Pons (tissue), 1 donor: ENCODE results near the gene MRNIP.
A peak's percentile ranks its signal among the peaks of the same experiment; 100 is the strongest.

Experiments
- DNase-seq: peaks from one replicate; pipeline ENCODE4 v3.0.0-alpha.2; 2016; ENCODE audit warnings: low spot score

The MRNIP gene, protein sequence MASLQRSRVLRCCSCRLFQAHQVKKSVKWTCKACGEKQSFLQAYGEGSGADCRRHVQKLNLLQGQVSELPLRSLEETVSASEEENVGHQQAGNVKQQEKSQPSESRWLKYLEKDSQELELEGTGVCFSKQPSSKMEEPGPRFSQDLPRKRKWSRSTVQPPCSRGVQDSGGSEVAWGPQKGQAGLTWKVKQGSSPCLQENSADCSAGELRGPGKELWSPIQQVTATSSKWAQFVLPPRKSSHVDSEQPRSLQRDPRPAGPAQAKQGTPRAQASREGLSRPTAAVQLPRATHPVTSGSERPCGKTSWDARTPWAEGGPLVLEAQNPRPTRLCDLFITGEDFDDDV

DNA sequence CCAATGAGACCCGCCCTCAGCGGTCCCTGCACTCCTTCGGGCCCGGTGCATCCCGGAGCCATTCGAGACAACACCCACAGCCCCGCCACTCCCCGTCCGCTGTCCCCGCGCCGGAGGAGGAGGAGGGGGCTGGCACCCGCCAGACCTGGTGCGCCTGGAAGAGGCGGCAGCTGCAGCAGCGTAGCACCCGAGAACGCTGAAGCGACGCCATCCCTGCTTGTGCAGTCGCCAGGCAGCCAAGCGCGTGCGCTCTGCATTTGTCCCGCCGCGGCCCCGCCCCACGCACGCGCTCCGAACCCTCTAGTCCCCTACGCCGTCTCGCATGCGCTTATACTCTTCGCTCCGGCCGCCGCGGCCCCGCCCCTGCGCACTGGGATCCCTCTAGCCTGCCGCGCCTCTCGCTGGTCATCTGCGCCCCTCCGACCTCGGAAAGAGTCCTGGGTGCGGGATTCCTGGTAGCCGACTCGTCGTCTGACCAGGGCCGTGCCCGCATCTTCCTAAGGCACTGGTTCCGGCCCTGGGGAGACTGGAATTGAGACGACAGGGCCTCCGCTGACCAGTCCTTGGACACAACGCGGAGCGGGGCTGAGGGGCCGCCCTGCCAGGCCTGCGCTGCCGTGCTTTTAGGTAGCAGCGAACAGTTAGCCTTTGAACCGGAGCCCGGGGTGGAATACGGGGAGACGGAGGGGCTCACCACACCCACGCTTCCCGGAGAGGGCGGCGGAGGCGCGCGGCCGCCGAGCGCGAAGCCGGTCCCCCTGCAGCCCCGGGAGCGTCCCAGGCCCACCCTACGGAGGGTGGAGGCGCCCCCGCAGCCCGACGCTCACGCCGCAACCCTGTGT is at the start of gene MRNIP:
Gene MRNIP (minus strand): TSS at position 232 of the 842 bp plus-strand sequence. CDS start 21 bp downstream, at position 211.
- DNase-seq, result peak; percentile 94

DNA sequence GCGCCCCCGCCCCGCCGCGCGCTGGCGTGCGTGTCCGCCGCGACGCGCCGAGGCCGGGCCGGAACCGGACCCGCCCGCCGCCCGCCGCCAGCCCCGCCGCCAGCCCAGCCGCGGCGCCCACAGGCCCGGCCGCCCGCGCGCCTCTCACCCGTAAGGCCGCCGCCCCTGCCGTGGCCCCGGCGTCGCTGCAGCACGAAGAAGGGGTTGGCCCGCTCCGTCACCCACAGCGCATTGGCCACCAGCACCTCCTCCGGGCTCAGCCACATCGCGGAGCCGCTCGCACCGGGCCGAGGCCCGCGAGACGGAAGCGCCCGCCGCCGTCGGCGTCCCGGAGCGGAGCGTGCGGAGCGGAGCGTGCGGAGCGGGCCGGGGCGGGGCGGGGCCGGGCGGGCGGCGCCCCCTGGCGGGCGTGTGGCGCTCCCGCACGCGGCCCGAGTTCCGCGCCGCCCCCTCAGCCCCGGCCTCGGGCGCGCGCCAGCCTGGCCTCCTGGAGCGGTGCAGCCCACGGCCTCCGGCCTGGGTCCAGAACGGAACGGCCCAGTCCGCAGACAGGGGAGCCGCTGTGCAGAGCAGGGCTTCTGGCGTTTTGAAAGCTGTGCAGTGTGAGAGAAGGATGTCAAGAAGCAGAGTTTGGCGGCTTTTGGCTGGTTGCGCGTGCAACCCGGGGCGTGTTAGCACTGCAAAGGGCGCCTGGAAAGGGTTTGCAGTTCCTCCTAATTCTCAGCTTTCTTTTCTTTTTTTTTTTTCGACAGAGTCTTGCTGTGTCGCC is 49.1 kb upstream of the MRNIP start, which contains the start of gene TBC1D9B:
Gene TBC1D9B (minus strand): TSS at position 342 of the 769 bp plus-strand sequence. CDS start 76 bp downstream, at position 266.
- peak; percentile 37 for DNase-seq

DNA sequence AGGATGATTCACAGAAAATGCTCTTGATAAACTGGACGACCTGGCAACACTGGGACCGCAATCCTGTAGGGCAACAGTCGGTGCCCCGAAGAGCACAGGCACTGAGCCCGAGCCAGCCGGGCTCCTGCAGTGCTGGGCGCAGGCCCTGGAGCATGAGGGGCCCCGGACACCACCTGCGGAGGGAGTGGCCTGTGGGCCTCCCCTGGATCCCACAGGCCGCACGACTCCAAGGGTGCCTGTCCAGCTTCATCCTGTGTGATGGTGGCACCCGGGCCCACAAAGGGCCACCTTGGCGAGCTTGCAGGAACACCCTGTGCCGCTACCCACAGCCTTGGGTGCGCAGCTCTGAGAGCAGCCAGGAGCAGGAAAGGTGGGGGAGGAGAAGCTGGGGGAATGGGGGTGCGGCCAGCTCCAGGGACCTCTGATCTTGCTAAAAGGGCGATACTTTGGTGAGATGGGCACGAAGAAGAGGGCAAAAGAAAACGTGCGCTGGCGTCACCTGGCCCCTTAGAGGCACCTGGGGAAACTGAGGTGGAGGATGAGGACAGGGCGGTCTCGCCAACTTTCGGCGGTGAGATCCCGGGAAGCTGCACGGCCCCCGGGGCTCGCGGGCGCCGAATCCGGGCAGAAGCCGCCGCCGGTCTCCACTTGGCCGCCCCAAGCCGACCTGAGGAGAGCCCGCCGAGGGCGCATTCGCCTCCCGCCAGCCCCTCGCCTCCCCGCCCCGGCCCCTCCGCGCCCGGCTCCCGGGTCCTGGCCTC is 48.4 kb upstream of the MRNIP start:
- no peak for DNase-seq

DNA sequence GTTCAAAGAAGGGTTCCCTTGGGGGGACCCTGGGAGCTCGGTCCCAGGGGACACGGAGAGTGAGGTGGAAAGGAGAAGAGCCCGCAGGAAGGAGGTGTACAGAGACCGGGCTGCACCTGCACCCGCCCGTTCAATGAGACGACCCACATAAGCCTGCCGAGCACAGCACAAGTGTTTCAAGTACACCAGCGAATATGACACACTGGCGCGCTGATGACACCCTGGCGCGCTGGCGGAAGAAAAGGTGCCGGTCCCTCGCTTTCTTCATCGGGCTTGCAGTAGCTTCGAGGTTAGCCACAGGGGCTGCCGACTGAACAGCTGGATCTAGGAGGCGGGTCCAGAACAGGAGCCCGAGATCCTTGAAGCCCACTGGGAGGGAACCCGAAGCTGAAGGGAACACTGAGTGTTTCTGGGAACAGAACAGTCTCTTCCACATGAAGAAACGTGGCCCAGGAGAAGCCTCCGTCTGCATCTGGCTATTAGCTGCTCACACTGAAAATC is 47.7 kb upstream of the MRNIP start:
- DNase-seq, result no peak

DNA sequence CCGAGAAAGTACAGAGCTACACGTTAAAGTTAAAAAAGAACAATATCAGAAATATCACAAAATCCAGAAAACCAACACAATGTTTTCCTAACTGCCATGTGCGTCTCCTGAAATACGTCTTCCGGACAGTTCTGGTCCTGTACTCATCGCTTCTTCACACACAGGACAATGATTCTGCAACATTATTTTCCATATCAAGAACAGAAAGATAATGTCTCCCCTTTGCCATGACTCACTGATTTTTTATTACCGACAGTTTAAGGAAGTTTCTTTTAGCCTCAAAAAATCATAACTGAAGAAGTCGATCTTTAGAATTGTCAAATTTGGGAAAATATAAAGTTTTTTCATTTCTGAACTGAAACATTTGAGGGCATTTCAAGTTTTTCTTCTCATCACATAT is 46.5 kb upstream of the MRNIP start:
- DNase-seq, result no peak

DNA sequence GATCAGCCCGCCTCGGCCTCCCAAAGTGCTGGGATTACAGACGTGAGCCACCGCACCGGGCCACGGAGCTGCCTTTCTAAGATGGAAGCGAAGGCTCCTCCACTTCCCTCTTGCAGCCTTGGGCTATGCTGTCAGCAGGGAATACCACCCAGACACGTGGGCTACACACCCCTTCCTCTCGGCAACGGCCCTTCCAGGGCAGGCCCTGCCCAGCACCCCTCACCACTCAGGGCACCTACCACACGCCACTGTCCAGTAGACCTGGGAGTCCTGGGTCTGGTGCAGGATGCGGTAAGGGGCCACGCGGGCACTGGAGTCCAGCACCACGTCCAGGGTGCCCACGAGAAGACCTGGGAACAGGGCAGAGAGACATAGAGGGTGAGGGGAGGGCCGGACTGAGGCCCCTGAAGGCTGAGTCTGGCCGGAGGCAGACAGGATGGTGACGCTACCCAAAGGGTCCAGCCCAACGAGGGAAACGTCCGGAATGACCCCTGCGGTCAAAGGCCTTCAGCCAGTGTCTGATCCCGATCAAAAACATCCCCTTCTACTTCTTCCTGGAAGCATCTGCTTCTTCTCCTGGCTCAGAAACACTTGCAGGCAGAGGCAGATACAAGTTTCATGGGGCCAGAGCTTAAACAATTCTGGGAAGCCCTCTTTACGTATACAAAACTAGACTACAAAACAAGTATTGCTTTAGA is 46.0 kb upstream of the MRNIP start:
- DNase-seq, result no peak

DNA sequence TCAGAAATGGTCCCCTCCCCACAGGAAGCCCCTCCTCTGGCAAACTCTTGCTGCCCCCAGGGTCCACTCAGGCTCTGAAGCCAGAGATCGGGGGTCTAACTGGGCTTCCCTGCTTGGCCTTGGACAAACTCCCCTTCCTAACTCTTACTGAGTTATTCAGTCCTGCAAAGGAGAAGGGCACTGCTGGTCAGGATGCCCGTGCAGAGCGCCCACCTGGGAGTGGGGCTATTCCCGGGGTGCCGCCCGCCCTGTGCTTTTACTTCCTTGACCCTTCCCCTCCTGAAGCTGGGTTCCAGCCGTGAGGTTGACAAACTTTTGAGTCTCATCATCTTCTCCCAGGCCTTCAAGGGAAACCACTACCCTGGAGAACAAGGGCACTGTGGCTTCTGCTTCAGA is 44.1 kb upstream of the MRNIP start:
- DNase-seq, result no peak

DNA sequence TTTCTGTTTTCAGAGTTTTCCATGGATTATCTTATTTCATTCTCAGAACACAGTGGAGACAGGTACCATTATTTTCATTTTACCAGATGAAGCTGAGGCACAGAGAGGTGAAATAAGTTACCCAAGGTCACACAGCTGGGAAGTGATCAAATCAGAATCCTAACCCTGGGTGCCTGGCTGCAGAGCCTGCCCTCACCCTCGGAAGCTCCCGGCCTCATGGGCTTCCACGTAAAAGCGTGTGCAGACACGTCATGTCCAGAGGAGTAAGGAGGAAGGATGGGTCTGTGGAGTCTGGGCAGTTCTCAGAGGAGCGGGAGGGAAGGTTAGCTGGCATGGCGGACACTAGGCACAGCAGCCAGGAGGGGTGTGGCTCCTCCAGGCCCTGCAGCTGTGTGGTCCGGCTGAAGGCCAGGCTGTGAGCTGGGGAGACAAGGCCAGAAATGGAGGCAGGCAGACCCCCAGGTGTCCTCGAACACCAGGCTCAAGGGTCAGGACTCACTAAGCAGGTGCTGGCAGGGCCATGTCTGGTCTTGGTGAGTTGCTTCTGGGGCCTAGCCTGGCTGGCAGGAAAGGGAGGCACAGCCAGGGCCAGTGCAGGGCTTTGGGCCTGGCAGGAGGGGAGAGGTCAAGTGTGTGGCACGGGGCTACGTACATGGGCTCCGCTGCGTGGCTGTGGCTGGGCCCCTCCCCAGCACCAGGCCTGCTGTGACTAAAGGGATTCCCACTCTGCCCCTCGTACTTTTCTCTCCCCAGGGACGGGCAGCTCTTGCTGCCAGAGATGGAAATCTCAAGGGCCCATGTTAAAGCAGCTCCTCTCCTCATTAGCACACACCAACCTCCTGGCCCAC is 43.5 kb upstream of the MRNIP start:
- no peak for DNase-seq

DNA sequence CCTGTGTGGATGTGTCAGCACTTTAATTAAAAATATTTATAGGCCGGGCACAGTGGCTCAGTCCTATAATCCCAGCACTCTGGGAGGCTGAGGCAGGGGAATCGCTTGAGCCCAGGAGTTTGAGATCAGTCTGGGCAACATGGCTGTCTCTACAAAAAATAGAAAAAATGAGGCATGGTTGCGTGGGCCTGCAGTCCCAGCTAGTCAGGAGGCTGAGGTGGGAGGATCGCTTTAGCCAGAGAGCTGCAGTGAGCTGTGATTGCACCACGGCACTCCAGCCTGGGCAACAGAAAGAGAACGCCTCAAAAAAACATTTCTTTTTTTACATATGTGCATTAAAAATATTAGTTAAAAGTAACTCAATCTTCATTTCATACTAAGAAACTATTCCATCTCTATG is 42.8 kb upstream of the MRNIP start:
- no peak for DNase-seq

DNA sequence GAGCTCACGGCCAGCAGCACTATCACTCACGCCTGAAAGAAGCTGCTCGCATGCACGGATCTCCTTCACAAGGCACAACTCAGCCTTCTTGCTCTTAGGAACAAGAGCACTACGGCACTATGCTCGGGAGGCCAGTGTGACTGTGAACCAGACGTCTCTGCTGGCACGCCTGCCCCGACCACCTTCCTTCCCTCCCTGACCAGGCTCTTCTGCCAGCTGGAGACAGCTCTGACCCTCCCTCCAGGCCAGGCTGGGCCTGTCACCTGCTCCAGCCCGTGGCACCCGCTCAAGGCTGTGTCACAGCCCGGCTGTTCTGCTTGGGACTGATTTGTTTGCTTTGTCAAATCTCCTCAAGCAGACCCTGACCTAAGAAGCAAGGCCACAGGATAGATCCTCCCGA is 42.1 kb upstream of the MRNIP start:
- DNase-seq, result peak; percentile 61

DNA sequence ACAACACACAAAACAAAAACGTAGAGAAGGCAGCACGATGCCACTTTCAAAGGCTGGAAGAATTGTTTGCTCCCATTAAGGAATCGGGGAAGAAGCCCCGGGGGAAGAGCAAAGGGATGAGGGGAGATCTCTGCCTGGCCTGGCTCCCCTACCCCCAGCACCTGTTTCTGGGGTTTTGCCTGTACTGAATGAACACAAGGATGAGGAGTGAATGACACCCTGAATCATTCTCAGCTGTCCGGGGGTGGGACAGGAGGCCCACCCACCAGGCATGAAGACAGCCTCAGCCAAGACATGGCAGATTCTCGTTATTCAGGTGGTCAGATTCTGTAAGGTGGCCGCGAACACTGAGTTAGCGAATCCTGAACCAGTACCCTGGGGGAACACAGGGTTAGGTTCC is 41.6 kb upstream of the MRNIP start:
- DNase-seq, result no peak

DNA sequence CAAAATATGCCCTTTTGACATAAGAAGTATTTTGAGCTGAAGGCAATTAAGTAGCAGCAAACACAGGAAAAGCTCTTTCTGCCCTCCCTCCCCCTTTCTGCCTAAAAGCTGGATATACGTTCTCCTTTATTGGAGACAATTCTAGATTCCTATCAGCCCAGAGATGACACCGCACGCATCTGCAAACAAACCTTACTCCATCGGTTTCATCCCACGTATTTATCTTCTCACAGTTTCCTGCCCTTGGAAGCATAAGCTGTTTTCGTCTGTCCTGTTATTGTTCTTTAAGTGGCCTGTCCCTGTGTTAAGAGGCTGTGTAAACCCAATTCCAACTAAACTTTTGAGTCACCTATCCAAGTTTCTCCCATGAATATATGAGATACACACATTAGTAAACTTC is 37.2 kb upstream of the MRNIP start:
- DNase-seq, result no peak

DNA sequence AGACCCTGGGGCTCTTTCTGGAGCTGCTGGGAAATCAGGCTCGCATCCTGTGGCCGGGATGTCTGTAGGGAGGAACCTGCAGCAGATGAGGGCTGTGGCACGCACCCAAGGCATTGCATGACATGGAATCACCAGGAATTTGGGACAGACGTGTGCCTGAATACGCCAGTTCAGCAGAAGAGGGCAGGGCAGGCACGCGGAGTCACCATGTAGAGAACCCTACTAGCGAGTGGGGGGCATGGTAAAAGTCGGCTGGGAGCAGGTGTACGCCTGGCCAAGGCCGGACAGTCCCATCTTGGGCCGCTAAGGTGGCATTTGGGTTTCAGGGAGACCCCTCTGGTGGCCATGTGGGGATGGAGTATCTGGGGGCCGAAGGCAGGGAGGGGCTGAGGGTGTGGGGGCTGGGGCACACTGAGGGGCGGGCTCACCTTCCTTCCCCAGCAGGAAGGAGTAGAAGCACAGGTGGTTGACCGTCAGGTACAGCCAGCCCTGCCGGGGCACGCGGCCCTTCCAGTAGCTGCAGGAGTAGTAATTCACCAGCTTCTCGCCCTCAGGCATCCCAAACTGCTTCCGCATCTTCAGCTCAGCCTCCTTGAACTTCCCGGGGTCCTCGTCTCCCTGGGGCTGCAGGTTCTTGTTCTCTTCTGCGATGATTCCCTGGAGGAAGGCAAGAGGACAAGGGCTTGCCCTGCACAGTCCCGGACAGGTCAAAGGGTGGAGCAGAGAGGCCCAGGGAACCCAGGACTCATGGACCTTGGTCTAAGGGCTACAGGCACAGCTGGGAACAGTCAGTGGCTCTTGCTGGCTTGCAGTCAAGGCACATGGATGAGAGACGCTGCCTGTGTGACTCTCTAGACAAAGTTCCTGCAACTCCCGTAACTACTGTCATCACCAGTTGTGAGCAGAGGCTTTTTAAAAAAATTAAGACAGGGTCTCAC is 35.6 kb upstream of the MRNIP start:
- no peak for DNase-seq

DNA sequence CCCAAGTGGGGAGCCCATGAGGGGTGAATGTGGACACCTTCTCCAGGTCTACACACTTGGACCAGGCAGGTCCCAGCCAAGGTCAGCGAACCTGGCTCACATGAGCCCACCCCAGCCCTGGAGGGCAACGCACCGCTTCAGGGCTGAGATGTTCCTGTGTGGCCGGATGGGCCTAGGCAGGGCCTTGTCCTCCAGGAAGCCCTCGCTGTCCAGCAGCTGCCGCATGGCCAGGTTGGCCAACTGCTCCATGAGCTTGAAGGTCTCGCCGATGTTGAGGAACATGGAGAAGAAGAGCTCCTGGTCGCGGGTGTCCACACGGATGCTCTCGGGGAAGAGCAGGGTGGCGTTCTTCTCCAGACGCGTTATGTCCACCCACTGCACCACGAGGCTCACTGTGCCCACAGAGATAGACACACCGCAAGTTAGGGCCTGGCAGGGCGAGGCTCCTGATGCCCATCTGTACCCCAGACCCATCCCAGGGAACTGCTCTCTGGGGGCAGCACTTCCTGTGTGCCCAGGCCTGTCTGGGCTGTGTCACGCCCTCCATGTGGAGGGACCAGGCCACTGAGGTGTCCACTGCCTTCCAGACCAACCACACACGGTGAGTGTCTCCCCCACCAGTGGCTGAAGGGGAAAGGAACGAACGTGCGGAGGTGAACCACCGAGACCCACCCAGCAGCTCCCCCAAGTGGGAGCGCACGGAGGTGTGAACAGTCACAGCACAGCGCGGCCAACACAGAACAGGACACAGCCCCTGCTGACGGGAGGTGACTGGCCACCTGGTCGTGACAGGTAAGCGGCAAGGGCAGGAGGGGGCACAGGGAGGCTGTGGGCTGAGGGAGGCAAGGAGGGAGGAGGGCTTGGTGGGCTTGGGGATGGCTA is 34.7 kb upstream of the MRNIP start:
- no peak for DNase-seq

DNA sequence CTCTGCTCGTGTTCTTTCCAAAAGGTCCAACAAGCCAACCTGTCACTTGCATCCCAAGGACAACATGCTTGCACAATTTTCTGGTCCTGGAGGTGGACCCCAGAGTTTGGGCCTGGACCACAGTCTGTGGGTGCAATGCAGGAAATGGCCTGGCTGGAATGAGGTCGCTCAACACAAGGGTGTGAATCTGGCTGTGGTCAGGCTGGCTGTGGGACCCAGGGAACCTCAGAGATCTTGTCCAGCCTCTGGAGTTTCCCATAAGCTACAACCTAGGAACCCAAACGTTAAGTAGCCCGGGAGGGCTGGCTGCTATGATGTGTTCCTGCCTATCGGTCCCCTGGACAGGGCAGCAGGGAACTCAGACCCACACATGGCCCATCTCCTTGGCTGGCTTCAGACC is 33.6 kb upstream of the MRNIP start:
- no peak for DNase-seq

DNA sequence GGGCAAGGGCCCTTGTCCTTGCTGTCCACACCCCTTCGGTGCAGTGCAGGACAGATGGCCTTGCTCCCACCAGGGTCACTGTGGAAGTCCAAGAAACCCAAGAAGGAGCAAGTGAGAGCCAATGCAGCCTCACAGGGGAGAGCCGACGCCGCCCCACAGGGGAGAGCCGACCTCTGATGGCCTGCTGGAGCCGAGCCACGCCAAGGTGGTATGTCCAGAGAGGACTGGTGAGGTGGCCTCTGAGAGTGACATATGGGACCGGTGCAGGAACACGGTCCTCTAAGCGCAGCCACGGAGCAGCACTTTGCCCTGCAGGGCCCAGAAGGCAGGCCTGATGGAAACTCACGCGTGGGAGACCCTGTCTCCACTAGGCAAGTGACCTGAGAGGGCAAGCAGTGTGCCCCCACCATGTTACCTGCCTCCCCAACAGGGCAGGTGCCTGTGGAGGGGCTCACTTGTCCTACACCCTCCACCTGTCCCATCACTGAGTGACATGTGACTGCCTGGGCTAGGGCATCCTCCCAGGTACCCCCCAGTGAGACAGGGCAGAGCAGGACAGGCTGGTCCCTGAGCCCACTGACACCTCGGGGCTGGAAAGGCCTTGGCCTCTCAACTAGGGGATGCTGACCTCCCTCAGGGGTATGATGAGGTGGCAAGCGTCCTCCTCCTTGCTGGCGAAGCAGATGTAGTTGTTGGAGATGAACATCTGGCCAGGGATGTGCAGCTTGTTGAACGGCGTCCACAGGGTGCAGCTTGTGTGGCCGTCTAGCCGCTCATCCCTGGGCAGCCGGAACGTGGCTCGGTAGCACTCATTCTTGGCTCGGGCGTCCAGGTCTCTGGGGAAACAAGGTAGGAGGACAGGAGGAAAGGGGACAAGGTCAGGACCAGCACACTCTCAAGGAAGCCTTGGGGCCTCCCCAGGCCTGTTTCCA is 32.4 kb upstream of the MRNIP start:
- DNase-seq, result no peak

DNA sequence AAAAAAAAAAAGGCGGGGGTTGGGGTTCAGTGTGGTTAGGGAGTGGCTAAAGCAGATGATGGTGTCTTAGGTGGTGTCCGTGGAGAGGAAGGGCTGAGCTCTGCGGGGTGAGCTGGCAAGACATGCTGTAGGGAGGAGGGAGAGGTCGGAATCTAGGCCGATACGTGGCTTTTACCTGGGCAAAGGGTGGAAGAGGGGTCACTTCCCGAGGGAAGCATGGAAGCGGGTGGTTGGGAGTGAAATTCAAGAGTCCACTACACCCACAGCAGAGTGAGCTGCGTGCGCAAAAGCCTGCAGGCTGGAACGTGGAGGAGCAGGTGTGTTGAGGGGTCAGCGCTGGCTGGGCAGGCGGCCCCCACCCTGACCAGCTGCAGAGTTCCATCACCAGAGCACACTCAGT is 31.3 kb upstream of the MRNIP start:
- no peak for DNase-seq
